Measurements from ENCODE around the gene C1orf159. TPM values are rescaled to one million over a fixed set of nuclear protein-coding genes. Genes with fewer than 3 reads are reported as not detected.

C1orf159 gene
- polyA plus RNA-seq, 3 donors: 3.0 to 18.8 (median 3.3) TPM

- peaks cover 2% of the 10 kb centered on the region for H3K4me1 Mint-ChIP-seq
- no peak overlapping the region for H3K27ac Mint-ChIP-seq
- WGBS (ENCODE audit: insufficient coverage): 100% methylated on average over 10 of the region's 13 CpGs
- Histone ChIP-seq H3K4me2 (replicated peaks; ENCODE audit: extremely low read depth, low read length, poor library complexity, severe bottlenecking) (no peak overlapping the region), H3K36me3 (replicated peaks in 1 of 2; ENCODE audit: control insufficient read depth in 1 of 2, insufficient read depth in 2 of 2, low read length in 2 of 2) (no peaks in the 10 kb centered on the region), H4K20me1 (ENCODE audit: insufficient read depth, low read length) (no peaks in the 10 kb centered on the region), H3K9ac (ENCODE audit: insufficient read depth, low read length, poor library complexity, severe bottlenecking) (no peak overlapping the region), H3K9me3 (replicated peaks in 1 of 2; ENCODE audit: control insufficient read depth in 1 of 2, insufficient read depth in 1 of 2, low read length in 2 of 2) (peaks cover 8 to 12% of the 10 kb centered on the region in 2 donors), H3K4me3 (replicated peaks in 1 of 3; ENCODE audit: low read depth in 2 of 3, low read length in 3 of 3) (no peak overlapping the region), H3K27me3 (ENCODE audit: control insufficient read depth in 2 of 2, insufficient read depth in 2 of 2, low read length in 2 of 2) (peaks cover 0 to 4% of the 10 kb centered on the region in 2 donors), H2AFZ (ENCODE audit: insufficient read depth, low read depth, low read length, poor library complexity, severe bottlenecking) (no peak overlapping the region), H3K27ac (ENCODE audit: low read depth in 1 of 2, low read length in 2 of 2) (no peak overlapping the region), H3K79me2 (ENCODE audit: insufficient read depth, low read length) (no peaks in the 10 kb centered on the region), H3K4me1 (ENCODE audit: control insufficient read depth in 1 of 2, insufficient read depth in 2 of 2, low read length in 2 of 2) (peaks cover 3 to 10% of the 10 kb centered on the region in 2 donors)
- TF ChIP-seq, protein P1, sequence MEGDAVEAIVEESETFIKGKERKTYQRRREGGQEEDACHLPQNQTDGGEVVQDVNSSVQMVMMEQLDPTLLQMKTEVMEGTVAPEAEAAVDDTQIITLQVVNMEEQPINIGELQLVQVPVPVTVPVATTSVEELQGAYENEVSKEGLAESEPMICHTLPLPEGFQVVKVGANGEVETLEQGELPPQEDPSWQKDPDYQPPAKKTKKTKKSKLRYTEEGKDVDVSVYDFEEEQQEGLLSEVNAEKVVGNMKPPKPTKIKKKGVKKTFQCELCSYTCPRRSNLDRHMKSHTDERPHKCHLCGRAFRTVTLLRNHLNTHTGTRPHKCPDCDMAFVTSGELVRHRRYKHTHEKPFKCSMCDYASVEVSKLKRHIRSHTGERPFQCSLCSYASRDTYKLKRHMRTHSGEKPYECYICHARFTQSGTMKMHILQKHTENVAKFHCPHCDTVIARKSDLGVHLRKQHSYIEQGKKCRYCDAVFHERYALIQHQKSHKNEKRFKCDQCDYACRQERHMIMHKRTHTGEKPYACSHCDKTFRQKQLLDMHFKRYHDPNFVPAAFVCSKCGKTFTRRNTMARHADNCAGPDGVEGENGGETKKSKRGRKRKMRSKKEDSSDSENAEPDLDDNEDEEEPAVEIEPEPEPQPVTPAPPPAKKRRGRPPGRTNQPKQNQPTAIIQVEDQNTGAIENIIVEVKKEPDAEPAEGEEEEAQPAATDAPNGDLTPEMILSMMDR (IDR thresholded peaks at IDR 0.05): no peak
- DNase-seq: no peak
- no peak overlapping the region for H3K4me3 Mint-ChIP-seq
- no peaks in the 10 kb centered on the region for H3K36me3 Mint-ChIP-seq
- peaks cover 9 to 12% (median 10%) of the 10 kb centered on the region in 7 donors for H3K9me3 Mint-ChIP-seq
- peaks cover 0 to 13% (median 6%) of the 10 kb centered on the region in 3 donors for H3K27me3 Mint-ChIP-seq (ENCODE audit: low read depth in 3 of 3)
- intact Hi-C loops (cut with micrococcal nuclease): no loop called here
Measured at GRCh38 chr1:1148061-1148460, 32.2 kb upstream of the C1orf159 start.

DNA sequence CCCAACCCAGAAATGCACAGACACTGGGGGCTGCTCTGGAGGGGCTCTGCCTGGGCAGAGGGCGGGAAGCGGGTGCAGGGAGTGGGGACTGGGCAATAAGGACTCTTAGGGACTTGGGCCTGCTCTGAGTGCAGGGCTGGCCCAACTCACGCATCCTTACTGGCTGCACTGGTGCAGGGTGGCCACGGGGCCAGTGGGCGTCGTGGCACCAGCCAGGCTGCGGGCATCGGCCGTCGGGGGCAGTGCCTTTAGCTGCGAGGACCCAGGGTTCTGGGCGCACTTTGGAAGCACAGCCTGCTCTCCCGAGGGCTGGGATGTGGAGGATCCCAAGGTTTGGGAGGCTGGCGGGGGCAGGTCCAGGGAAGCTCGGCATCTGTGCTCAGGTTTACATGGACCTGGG lies 30.7 kb upstream of the C1orf159 start:
- Histone ChIP-seq H4K20me1 (ENCODE audit: insufficient read depth, low read length) (no peaks in the 10 kb centered on the region), H3K9ac (ENCODE audit: insufficient read depth, low read length, poor library complexity, severe bottlenecking) (no peak overlapping the region), H3K36me3 (replicated peaks in 1 of 2; ENCODE audit: control insufficient read depth in 1 of 2, insufficient read depth in 2 of 2, low read length in 2 of 2) (no peaks in the 10 kb centered on the region), H2AFZ (ENCODE audit: insufficient read depth, low read depth, low read length, poor library complexity, severe bottlenecking) (no peak overlapping the region), H3K9me3 (replicated peaks in 1 of 2; ENCODE audit: control insufficient read depth in 1 of 2, insufficient read depth in 1 of 2, low read length in 2 of 2) (no peaks in the 10 kb centered on the region), H3K27ac (ENCODE audit: low read depth in 1 of 2, low read length in 2 of 2) (no peak overlapping the region), H3K27me3 (ENCODE audit: control insufficient read depth in 2 of 2, insufficient read depth in 2 of 2, low read length in 2 of 2) (peaks cover 0 to 4% of the 10 kb centered on the region in 2 donors), H3K4me1 (ENCODE audit: control insufficient read depth in 1 of 2, insufficient read depth in 2 of 2, low read length in 2 of 2) (peaks cover 3 to 10% of the 10 kb centered on the region in 2 donors), H3K4me2 (replicated peaks; ENCODE audit: extremely low read depth, low read length, poor library complexity, severe bottlenecking) (no peak overlapping the region), H3K4me3 (replicated peaks in 1 of 3; ENCODE audit: low read depth in 2 of 3, low read length in 3 of 3) (no peak overlapping the region), H3K79me2 (ENCODE audit: insufficient read depth, low read length) (no peaks in the 10 kb centered on the region)
- no peak for DNase-seq
- intact Hi-C loops (cut with micrococcal nuclease): no loop called here
- Mint-ChIP-seq H3K9me3 (no peaks in the 10 kb centered on the region), H3K27me3 (ENCODE audit: low read depth in 3 of 3) (peaks cover 1 to 16% (median 11%) of the 10 kb centered on the region in 3 donors), H3K4me3 (no peak overlapping the region), H3K36me3 (no peaks in the 10 kb centered on the region), H3K4me1 (peaks cover 2% of the 10 kb centered on the region), H3K27ac (no peak overlapping the region)
- WGBS (ENCODE audit: insufficient coverage): over 99% methylated on average over 9 of the region's 15 CpGs
- TF ChIP-seq, protein P1 (IDR thresholded peaks at IDR 0.05): no peak
